DMS53 treated with DMSO at 0.1 percent for 48 hours (cell line): Measurements from ENCODE around the gene RSPH10B2.
"Not testable (repeated sequence)": the region's sequence is repeated elsewhere in the genome, so short reads cannot be mapped to it uniquely, and the experiment has no call there.

Experiments
- DNase-seq: peaks from one replicate; lab custom pipeline; 2025; ENCODE audit not compliant: unreplicated experiment; lab: John Stamatoyannopoulos, UW

RSPH10B2 gene

GRCh38 chr7:6842278-6842921 lies 88.5 kb downstream of the RSPH10B2 start:
- DNase-seq, result not testable (repeated sequence)

- not testable (repeated sequence) for DNase-seq
These were observed 89.2 kb downstream of the RSPH10B2 start for GRCh38 chr7:6843092-6843491.

GRCh38 chr7:6843654-6844053 lies 89.8 kb downstream of the RSPH10B2 start:
- DNase-seq, result not testable (repeated sequence)

DNA sequence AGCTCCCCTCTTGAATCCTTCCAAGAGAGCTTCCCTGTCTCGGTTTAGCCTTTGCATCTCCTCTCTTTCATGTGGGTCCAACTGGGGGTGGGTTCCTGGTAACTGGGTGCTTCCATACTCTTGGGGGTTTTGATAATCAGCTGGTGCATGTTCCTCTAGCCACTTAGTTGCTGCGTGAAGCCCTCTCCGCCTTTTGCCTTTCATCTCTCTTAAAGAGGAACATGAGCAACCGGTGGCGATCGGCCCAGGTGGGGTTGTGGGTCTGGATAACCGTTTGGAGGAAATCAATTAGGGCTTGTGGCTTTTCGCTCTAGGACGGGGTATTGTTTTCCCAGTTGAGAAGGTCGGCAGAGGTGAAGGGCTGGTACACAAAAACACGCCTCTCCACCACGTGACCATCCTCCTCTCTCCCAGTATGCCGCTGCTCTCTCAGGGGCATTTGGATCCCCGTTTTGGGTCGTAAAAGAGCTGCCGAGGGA lies 92.1 kb downstream of the RSPH10B2 start:
- not testable (repeated sequence) for DNase-seq

DNA sequence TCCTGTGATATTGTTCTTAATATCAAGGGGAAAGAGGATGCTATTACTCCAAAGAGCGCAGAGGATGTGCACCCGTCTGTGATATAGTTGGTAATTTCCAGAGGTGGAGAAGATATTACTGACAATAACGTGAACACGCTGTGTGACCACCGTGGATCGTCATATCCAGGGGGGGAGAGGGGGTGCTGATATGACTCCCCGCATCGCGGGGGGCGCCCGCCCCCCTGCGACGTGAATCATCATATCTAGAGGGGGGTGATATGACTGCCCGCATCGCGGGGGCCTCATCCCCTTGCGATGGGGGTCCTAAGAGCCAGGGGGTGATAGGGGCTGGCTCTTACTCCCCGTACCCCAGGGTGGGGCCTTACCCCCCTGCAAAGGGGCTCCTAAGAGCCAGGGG lies 93.8 kb downstream of the RSPH10B2 start:
- not testable (repeated sequence) for DNase-seq
